GM13977 (cell line): Measurements from ENCODE around the gene ERP29.
"Not testable (repeated sequence)": the region's sequence is repeated elsewhere in the genome, so short reads cannot be mapped to it uniquely, and the experiment has no call there.

Experiments used
- DNase-seq: peaks from one replicate; pipeline ENCODE4 v3.0.0; 2012; ENCODE audit warnings: low spot score
- CTCF ChIP-seq: IDR thresholded peaks from 2 replicates; pipeline ENCODE4 v1.5.1; 2012; ENCODE audit warnings: mild to moderate bottlenecking, control low read depth; ENCODE audit not compliant: insufficient read depth; ENCODE audit errors: extremely low read depth, missing control alignments
- in situ Hi-C: fragments of 300-500 bp; cut with MboI; formaldehyde crosslinking; loops from one replicate; pipeline ENCODE4 v1.12.0; 2022; ENCODE audit warnings: low sequenced_read_pairs, low pct_unique_long_range_greater_than_20kb, mixed read lengths, inconsistent platforms; ENCODE audit not compliant: unreplicated experiment

Gene ERP29

DNA sequence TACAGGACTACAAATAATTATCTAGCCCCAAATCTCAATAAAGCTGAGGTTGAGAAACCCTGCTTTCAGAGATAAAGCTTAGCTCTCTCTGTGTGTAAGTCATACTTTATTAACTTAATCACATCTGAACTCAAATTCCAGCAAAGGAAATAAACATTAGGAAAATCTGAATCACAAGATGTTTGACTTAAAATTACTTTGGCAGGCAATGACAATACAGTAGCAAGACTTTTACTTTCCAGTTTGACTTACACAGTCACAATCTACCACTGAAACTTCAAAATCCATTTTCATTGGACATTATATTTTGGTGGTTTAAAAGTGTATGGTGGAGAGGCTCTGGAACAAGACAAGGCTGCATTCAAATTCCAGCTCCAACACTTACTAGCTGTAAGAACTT lies 11.7 kb upstream of the ERP29 start:
- in situ Hi-C loops, result loop anchor here (10.0 kb wide), 1 partner anchor 47 kb away; no protein-coding TSS in a partner anchor
- TF ChIP-seq CTCF, result no peak
- no peak for DNase-seq

GRCh38 chr12:112004041-112004440 lies 9.2 kb upstream of the ERP29 start:
- in situ Hi-C loops, result loop anchor here (10.0 kb wide), 1 partner anchor 49 kb away; no protein-coding TSS in a partner anchor
- no peak for DNase-seq

DNA sequence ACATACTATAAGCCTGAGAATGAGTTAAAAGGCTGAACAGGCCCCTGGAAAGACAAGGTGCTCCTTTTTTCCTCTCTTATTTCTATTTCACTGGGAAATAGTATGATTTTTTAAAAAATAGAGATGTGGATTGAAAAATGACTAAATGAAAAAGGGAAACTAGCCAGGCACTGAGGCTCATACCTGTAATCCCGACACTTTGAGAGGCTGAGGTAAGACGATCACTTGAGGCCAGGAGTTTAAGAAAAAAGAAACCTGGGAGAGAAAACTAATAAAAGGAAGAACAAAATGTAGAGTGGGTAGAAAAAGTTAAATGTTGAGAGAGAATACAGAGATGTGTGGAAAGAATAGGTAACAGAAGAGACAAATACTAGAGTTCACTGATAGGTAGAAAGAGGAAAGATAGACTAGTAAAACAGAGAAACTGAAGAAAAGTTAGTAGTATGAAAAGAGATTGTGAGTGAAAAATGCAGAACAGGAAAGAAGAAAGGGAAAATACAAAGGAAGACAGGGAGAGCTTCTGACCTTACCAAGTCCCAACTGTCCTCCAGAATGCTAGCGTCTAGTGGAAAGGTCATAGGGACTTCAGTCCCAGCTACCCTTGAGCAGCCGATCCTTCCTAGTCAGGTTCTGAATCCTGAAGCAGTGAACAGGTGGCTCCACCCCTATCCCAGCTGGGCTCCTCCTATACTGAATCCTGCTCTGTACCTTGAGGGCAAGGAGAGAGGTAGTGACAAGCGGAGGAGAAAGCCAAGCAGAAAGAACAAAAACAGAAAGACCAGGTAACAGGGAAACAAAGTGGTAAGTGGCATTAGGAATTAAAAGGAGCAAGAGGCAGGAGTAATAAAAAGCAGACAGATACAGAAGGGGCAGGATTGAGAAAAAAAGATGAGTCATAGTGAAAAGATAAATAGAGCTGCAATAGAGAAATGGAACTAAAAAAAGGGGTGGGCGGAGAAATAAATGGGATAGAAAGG lies 7.5 kb upstream of the ERP29 start:
- in situ Hi-C loops, result loop anchor here (10.0 kb wide), 1 partner anchor 51 kb away; no protein-coding TSS in a partner anchor
- no peak for DNase-seq
- no peak for TF ChIP-seq CTCF

More at GRCh38 chr12:112004041-112004440, 9.2 kb upstream of the ERP29 start:
- TF ChIP-seq CTCF, result no peak

- no peak for DNase-seq
Measured at GRCh38 chr12:112007945-112008344, 5.3 kb upstream of the ERP29 start.

DNA sequence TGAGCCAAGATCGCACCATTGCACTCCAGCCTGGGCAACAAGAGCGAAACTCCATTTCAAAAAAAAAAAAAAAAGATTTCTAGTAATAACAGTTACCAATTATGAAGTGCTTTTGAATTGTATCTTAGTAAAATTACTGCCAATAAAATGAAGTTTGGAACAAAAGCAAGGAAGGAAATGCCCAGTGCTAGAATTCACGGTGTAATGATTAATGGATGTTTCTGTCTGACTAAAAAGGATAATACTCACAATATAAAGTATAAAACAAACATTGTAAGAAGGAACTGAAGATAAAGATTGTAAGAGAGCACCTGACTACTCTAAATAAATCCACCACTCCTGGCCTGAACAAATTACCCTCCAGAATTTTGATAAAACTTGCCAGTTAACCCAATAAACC lies 4.3 kb upstream of the ERP29 start:
- TF ChIP-seq CTCF, result no peak
- in situ Hi-C loops, result loop anchor here (10.0 kb wide), 1 partner anchor 54 kb away; no protein-coding TSS in a partner anchor
- no peak for DNase-seq

More at GRCh38 chr12:112007945-112008344, 5.3 kb upstream of the ERP29 start:
- in situ Hi-C loops, result loop anchor here (10.0 kb wide), 1 partner anchor 53 kb away; no protein-coding TSS in a partner anchor
- TF ChIP-seq CTCF, result no peak

- in situ Hi-C loops, result loop anchor here (10.0 kb wide), 1 partner anchor 55 kb away; no protein-coding TSS in a partner anchor
- DNase-seq, result not testable (repeated sequence)
Measured at GRCh38 chr12:112009596-112009995, 3.6 kb upstream of the ERP29 start.
